T-cell (primary cell): ENCODE results near the gene ADAMTS16. TPM values are rescaled to one million over a fixed set of nuclear protein-coding genes. Genes with fewer than 3 reads are reported as not detected.

ENCODE experiments used
- ATAC-seq, 4 experiments: fragments of 200-7000 bp in 3 of 4; fragments of 150-1000 bp in 1 of 4; cut with Tn5 transposase; replicated peaks in 1 of 4; 1 replicate in 3 of 4; 2 replicates in 1 of 4; pipeline ENCODE4 v1.10.0; 2021; ENCODE audit warnings: moderate library complexity in 3 of 4, mild to moderate bottlenecking in 2 of 4, moderate number of reproducible peaks in 1 of 4
- CTCF ChIA-PET, 2 donors: fragments of 300-600 bp; sonication (Branson Sonifier 250); formaldehyde crosslinking; loops; one replicate each; lab custom pipeline; 2022; ENCODE audit warnings: antibody characterized with exemption in 2 of 2; lab: Charles Lee
- POLR2A ChIA-PET, 2 donors: fragments of 300-600 bp; sonication (Branson Sonifier 250); formaldehyde crosslinking; loops; one replicate each; lab custom pipeline; 2022; ENCODE audit warnings: antibody characterized with exemption in 2 of 2; lab: Charles Lee
- DNase-seq, 35 experiments: peaks; one replicate each; pipeline versions ENCODE4 v3.0.0 to v3.0.0-alpha.2; 2013 to 2023
- H3K27ac ChIP-seq: one replicate; pipeline ENCODE4 v1.5.1; 2013; ENCODE audit warnings: low read length
- H3K27me3 ChIP-seq, 2 experiments: replicated peaks in 1 of 2; 1 replicate in 1 of 2; 2 replicates in 1 of 2; pipeline versions ENCODE4 v1.6.1 to v1.7.0; 2013; ENCODE audit warnings: low read length in 1 of 2, mixed read lengths in 1 of 2; ENCODE audit not compliant: control insufficient read depth in 2 of 2, insufficient read depth in 2 of 2; ENCODE audit errors: extremely low read depth in 1 of 2
- H3K36me3 ChIP-seq, 2 donors: 1 replicate in 1 of 2; 2 replicates in 1 of 2; pipeline versions ENCODE4 v1.6.1 to v1.7.0; 2013; ENCODE audit warnings: low read length in 1 of 2; ENCODE audit not compliant: control insufficient read depth in 2 of 2, insufficient read depth in 1 of 2; ENCODE audit errors: extremely low read depth in 1 of 2
- H3K4me1 ChIP-seq, 2 experiments: 1 replicate in 1 of 2; 2 replicates in 1 of 2; pipeline versions ENCODE4 v1.6.1 to v1.7.0; 2013; ENCODE audit warnings: low read length in 2 of 2, mixed read lengths in 1 of 2; ENCODE audit not compliant: insufficient read depth in 2 of 2, control insufficient read depth in 1 of 2; ENCODE audit errors: extremely low read depth in 1 of 2
- H3K4me3 ChIP-seq, 2 donors: 1 replicate in 1 of 2; 2 replicates in 1 of 2; pipeline versions ENCODE4 v1.5.1 to v1.7.0; 2013; ENCODE audit warnings: mild to moderate bottlenecking in 2 of 2, low read length in 1 of 2, moderate library complexity in 1 of 2; ENCODE audit not compliant: control insufficient read depth in 1 of 2; ENCODE audit errors: extremely low read depth in 1 of 2
- H3K9me3 ChIP-seq: 2 replicates; pipeline ENCODE4 v1.7.0; 2013
- H3K27ac Mint-ChIP-seq, 2 donors: one replicate each; pipeline ENCODE4 v1.8.0; 2020 to 2021; ENCODE audit warnings: mild to moderate bottlenecking in 2 of 2, mixed read lengths in 2 of 2
- H3K27me3 Mint-ChIP-seq, 2 donors: one replicate each; pipeline ENCODE4 v1.8.0; 2021 to 2022; ENCODE audit warnings: mixed read lengths in 2 of 2
- H3K36me3 Mint-ChIP-seq: one replicate; pipeline ENCODE4 v1.8.0; 2021; ENCODE audit warnings: mixed read lengths
- H3K4me1 Mint-ChIP-seq, 3 donors: one replicate each; pipeline ENCODE4 v1.8.0; 2020 to 2022; ENCODE audit warnings: mixed read lengths in 3 of 3, mild to moderate bottlenecking in 1 of 3
- H3K4me3 Mint-ChIP-seq, 3 donors: one replicate each; pipeline ENCODE4 v1.8.0; 2020 to 2022; ENCODE audit warnings: mild to moderate bottlenecking in 3 of 3, mixed read lengths in 3 of 3, moderate library complexity in 3 of 3
- H3K9me3 Mint-ChIP-seq, 3 donors: one replicate each; pipeline ENCODE4 v1.8.0; 2020 to 2022; ENCODE audit warnings: mixed read lengths in 3 of 3
- WGBS: methylation state at CpG from one replicate; pipeline ENCODE4 v1.1.5; 2013; ENCODE audit warnings: missing lambda C conversion rate; ENCODE audit not compliant: insufficient coverage; 5-methylcytosine and 5-hydroxymethylcytosine counted together
- total RNA-seq, 35 experiments: library from RNA in 6 of 35; stranded (reverse) in 6 of 35; fragments of 120-200 nt in 1 of 35; gene quantifications; one replicate each; pipeline versions ENCODE4 v1.2.1 to v1.2.4 and lab custom pipeline; 2013 to 2026

Gene ADAMTS16
- total RNA-seq, 5 donors from 2014 or later (not counting 1 experiment from before 2014, with no cell fraction given), result 0.06 to 0.09 TPM; not detected in 3

DNA sequence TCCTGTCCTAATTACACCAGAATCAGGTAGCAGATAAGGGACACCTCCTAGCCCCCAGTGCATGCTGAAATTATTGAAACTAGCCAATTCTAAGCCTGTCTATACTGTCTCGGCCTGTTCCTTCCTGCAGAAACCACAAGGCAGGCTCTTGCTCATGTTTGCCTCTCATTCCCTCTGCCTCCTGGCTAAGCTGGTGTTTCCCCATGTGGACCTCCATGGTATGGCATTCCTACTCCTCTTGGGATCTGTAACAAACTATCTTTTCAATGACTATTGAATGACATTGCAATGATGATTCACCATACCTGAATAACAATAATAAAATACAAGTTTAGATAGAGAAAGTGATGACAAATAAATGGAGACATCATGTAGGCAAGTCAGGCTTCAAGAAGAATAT is 35.6 kb upstream of the ADAMTS16 start:
- peaks cover 5 to 7% (median 6%) of the 10 kb centered on the region in 3 donors for H3K9me3 Mint-ChIP-seq
- ATAC-seq (no peak), DNase-seq (no peak)
- H3K4me3 ChIP-seq, result no peak overlapping the region
- no peaks in the 10 kb centered on the region for H3K4me1 Mint-ChIP-seq
- no peaks in the 10 kb centered on the region for H3K27me3 ChIP-seq
- peaks cover 0 to 1% of the 10 kb centered on the region in 2 donors for H3K27me3 Mint-ChIP-seq
- H3K4me3 Mint-ChIP-seq, result no peak overlapping the region
- no peaks in the 10 kb centered on the region for H3K36me3 ChIP-seq
- no peaks in the 10 kb centered on the region for H3K9me3 ChIP-seq
- CTCF ChIA-PET, result no interaction called here
- H3K27ac ChIP-seq, result no peak overlapping the region
- H3K27ac Mint-ChIP-seq, result no peak overlapping the region
- H3K4me1 ChIP-seq, result no peaks in the 10 kb centered on the region
- H3K36me3 Mint-ChIP-seq, result no peaks in the 10 kb centered on the region
- whole genome bisulfite sequencing, result 43% methylated on average over 1 of the region's 1 CpG
- POLR2A ChIA-PET, result no interaction called here

DNA sequence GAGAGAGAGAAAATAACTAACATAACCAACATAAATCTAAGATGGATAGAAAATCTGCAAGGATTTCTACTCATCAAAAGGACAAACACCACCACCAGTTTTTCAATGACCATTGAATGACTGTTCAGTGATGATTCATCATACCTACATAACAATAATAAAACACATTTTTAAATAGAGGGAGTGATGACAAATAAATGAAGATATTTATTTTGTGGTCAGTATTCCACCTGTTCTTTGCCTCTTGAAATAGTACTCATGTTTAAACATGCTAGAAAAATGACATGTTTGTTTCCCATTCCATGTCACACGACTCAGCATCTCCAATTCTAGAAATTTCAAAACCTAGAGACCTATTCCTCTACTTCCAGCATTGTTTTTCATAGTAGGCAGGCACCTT is 34.6 kb upstream of the ADAMTS16 start:
- 20% methylated on average over 1 of the region's 1 CpG for WGBS
- Mint-ChIP-seq H3K4me3 (no peak overlapping the region), H3K4me1 (no peaks in the 10 kb centered on the region), H3K27me3 (peaks cover 0 to 1% of the 10 kb centered on the region in 2 donors), H3K9me3 (peaks cover 5 to 7% (median 6%) of the 10 kb centered on the region in 3 donors), H3K27ac (no peak overlapping the region), H3K36me3 (no peaks in the 10 kb centered on the region)
- POLR2A ChIA-PET, result no interaction called here
- H3K9me3 ChIP-seq, result no peaks in the 10 kb centered on the region
- no peaks in the 10 kb centered on the region for H3K36me3 ChIP-seq
- no peak overlapping the region for H3K4me3 ChIP-seq
- no peak overlapping the region for H3K27ac ChIP-seq
- no peaks in the 10 kb centered on the region for H3K4me1 ChIP-seq
- ATAC-seq (no peak), DNase-seq (no peak)
- CTCF ChIA-PET, result no interaction called here
- no peaks in the 10 kb centered on the region for H3K27me3 ChIP-seq

DNA sequence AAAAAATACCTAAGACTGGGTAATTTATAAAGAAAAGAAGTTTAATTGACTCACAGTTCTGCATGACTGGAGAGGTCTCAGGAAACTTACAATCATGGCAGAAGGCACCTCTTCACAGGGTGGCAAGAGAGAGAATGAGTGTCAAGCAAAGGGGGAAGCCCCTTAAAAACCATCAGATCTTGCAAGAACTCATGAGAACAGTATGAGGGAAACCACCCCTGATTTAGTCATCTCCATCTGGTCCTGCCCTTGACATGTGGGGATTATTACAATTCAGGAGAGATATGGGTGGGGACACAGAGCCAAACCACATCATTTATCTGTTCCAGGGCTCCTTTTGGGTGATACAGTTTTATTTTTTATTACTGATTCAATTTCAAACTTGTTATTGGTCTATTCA is 23.2 kb upstream of the ADAMTS16 start:
- no peak overlapping the region for H3K4me3 ChIP-seq
- CTCF ChIA-PET, result no interaction called here
- H3K36me3 ChIP-seq, result no peaks in the 10 kb centered on the region
- no peaks in the 10 kb centered on the region for H3K9me3 ChIP-seq
- no peak overlapping the region for H3K27ac ChIP-seq
- H3K27me3 ChIP-seq, result peaks cover 0 to 5% of the 10 kb centered on the region in 2 experiments
- H3K4me1 ChIP-seq, result no peaks in the 10 kb centered on the region
- Mint-ChIP-seq H3K27me3 (peaks cover 4 to 12% of the 10 kb centered on the region in 2 donors), H3K9me3 (peaks cover 12 to 29% (median 22%) of the 10 kb centered on the region in 3 donors), H3K36me3 (no peaks in the 10 kb centered on the region), H3K4me3 (no peak overlapping the region), H3K4me1 (no peaks in the 10 kb centered on the region), H3K27ac (no peak overlapping the region)
- POLR2A ChIA-PET, result no interaction called here
- ATAC-seq, result no peak
- no peak for DNase-seq

DNA sequence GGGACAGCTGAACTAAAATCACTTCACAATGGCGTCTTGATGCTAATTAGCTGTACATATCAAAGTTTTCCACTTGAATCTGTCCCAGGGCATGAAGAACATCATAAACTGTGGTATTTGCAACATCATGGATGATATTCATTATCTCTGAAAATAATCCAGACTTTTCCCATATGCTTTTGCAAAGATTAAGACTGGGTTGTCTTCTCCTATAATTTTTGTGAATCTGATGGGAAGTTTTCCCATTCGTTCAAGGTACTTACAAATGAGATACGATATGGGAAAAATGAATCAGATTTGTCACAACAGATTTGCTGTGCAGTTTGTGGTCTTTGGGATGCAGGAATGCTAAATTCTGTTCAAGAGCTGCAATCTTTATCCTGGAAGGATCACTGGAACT is 17.4 kb upstream of the ADAMTS16 start:
- Histone ChIP-seq H3K4me3 (no peak overlapping the region), H3K27ac (no peak overlapping the region), H3K36me3 (no peaks in the 10 kb centered on the region), H3K9me3 (no peaks in the 10 kb centered on the region), H3K4me1 (no peaks in the 10 kb centered on the region), H3K27me3 (peaks cover 0 to 8% of the 10 kb centered on the region in 2 experiments)
- no peaks in the 10 kb centered on the region for H3K4me1 Mint-ChIP-seq
- ChIA-PET CTCF (no interaction called here), POLR2A (no interaction called here)
- no peak overlapping the region for H3K4me3 Mint-ChIP-seq
- no peak overlapping the region for H3K27ac Mint-ChIP-seq
- ATAC-seq (no peak), DNase-seq (no peak)
- peaks cover 4 to 28% of the 10 kb centered on the region in 2 donors for H3K27me3 Mint-ChIP-seq
- no peaks in the 10 kb centered on the region for H3K36me3 Mint-ChIP-seq
- WGBS, result no CpG with 5 or more reads among the region's 3 CpGs
- H3K9me3 Mint-ChIP-seq, result peaks cover 7 to 19% (median 11%) of the 10 kb centered on the region in 3 donors

DNA sequence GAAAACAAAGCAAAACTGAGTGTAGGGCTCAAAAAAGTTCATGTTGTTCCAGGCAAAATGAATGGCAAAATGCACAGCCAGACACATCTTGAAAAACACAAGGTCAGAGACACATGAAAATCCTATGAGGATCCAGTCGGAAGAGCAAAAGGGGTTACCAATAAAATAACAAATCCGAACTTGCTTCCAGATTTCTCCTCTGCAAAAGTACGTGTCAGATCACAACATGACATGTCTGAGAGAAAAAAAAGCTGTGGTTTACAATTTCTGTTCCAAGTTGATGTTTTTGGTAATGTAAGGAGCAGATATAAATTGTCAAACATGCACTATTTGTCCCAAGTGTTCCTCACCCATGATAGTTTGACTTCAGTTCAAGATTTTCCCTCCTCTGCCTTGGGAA is 15.9 kb upstream of the ADAMTS16 start:
- no peak for DNase-seq
- Histone ChIP-seq H3K4me1 (no peaks in the 10 kb centered on the region), H3K36me3 (no peaks in the 10 kb centered on the region), H3K27ac (no peak overlapping the region), H3K27me3 (peaks cover 0 to 8% of the 10 kb centered on the region in 2 experiments), H3K9me3 (no peaks in the 10 kb centered on the region), H3K4me3 (no peak overlapping the region)
- Mint-ChIP-seq H3K4me3 (no peak overlapping the region), H3K27ac (no peak overlapping the region), H3K4me1 (no peaks in the 10 kb centered on the region), H3K9me3 (peaks cover 4% of the 10 kb centered on the region in 3 donors), H3K36me3 (no peaks in the 10 kb centered on the region), H3K27me3 (peaks cover 4 to 33% of the 10 kb centered on the region in 2 donors)
- WGBS, result no CpG with 5 or more reads among the region's 3 CpGs
- POLR2A ChIA-PET, result no interaction called here
- ATAC-seq, result no peak
- CTCF ChIA-PET, result no interaction called here

DNA sequence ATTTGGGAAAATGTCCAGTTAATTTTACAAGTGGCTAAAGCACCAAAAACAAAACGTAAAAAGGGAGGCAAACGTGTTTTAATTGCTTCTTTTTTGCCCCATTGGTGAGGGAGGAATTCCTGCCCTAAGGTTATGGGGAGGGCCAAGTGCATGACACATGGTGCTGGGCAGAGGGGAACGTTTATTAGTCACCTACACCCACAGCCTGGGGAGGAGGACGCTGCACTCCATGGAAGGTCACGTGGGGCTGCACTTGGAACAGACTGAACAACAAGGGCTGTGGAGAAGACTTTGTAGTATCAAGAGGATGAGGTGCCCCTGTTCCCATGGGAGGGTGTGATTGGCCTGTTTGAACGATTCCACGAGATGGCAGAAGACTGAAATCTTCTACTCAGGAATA is 13.7 kb upstream of the ADAMTS16 start:
- H3K36me3 ChIP-seq, result no peaks in the 10 kb centered on the region
- H3K4me1 ChIP-seq, result no peaks in the 10 kb centered on the region
- Mint-ChIP-seq H3K4me3 (no peak overlapping the region), H3K36me3 (no peaks in the 10 kb centered on the region), H3K27ac (no peak overlapping the region), H3K9me3 (no peaks in the 10 kb centered on the region), H3K27me3 (peaks cover 0 to 25% of the 10 kb centered on the region in 2 donors), H3K4me1 (no peaks in the 10 kb centered on the region)
- ATAC-seq, result no peak
- no peaks in the 10 kb centered on the region for H3K9me3 ChIP-seq
- peaks cover 0 to 4% of the 10 kb centered on the region in 2 experiments for H3K27me3 ChIP-seq
- CTCF ChIA-PET, result no interaction called here
- H3K4me3 ChIP-seq, result no peak overlapping the region
- POLR2A ChIA-PET, result interaction anchor here in 1 of 2 donors (0.8 kb wide), 1 partner anchor 270 kb away, joined by 4 read pairs; no protein-coding TSS in a partner anchor
- H3K27ac ChIP-seq, result no peak overlapping the region
- DNase-seq, result no peak
- 60% methylated on average over 4 of the region's 7 CpGs for WGBS

DNA sequence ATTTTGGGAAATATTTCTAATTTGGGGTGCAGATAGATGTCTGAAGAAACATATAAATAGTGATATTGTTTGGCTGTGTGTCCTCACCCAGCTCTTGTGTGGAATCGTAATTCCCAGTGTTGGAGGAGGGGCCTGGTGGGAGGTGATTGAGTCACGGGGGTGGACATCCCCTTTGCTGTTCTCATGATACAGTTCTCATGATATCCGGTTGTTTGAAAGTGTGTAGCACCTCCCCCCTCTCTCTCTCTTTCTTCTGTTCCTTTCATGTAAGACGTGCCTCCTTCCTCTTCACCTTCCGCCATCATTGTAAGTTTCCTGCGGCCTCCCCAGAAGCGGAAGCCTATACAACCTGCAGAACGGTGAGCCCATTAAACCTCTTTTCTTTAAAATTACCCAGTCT is 11.4 kb upstream of the ADAMTS16 start:
- H3K4me3 ChIP-seq, result no peak overlapping the region
- H3K36me3 ChIP-seq, result no peaks in the 10 kb centered on the region
- H3K4me1 ChIP-seq, result no peaks in the 10 kb centered on the region
- H3K9me3 ChIP-seq, result no peaks in the 10 kb centered on the region
- DNase-seq (no peak), ATAC-seq (no peak)
- H3K27me3 Mint-ChIP-seq, result peaks cover 0 to 15% of the 10 kb centered on the region in 2 donors
- no peak overlapping the region for H3K27ac Mint-ChIP-seq
- no peaks in the 10 kb centered on the region for H3K9me3 Mint-ChIP-seq
- POLR2A ChIA-PET, result no interaction called here
- WGBS, result 80% methylated on average over 2 of the region's 8 CpGs
- H3K27ac ChIP-seq, result no peak overlapping the region
- H3K36me3 Mint-ChIP-seq, result no peaks in the 10 kb centered on the region
- H3K4me3 Mint-ChIP-seq, result no peak overlapping the region
- H3K4me1 Mint-ChIP-seq, result no peaks in the 10 kb centered on the region
- CTCF ChIA-PET, result no interaction called here
- H3K27me3 ChIP-seq, result peaks cover 0 to 4% of the 10 kb centered on the region in 2 experiments
